HG03103 (cell line): ENCODE measurements around the gene ANKRD55.
A peak's percentile ranks its signal among the peaks of the same experiment; 100 is the strongest.
"Not testable (repeated sequence)": the region's sequence is repeated elsewhere in the genome, so short reads cannot be mapped to it uniquely, and the experiment has no call there.

Experiments used
- ATAC-seq: cut with Tn5 transposase; IDR thresholded peaks from one replicate; pipeline ENCODE4 v1.9.1; 2021; ENCODE audit warnings: low read depth; ENCODE audit not compliant: unreplicated experiment

Gene ANKRD55

DNA sequence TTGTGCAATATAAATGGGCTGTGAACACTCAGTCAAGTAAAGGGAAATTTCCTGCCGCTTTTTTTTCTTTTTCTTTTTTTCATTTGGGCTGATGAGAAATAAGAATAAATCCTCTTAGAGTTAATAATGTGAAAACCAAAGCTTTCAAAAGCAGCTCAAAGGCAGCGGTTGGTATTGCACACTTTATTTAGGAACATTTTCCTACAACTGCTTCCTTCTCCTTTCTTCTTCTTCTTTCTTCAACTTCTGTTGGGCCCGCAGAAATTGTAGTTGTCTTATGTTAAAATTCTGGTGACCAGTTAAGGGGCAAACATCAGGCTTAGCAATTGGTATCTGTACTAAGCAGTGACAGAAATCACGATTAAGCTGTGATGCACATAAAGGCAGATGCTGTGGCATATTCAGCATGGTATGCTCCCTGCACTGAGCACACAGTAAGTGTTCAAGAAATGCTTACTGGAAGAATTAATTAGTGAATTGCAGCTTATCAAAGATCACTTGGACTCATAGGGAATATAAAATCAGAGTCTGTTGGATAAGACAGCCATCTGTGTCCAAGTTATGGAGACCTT lies 85.4 kb downstream of the ANKRD55 start:
- no peak for ATAC-seq

DNA sequence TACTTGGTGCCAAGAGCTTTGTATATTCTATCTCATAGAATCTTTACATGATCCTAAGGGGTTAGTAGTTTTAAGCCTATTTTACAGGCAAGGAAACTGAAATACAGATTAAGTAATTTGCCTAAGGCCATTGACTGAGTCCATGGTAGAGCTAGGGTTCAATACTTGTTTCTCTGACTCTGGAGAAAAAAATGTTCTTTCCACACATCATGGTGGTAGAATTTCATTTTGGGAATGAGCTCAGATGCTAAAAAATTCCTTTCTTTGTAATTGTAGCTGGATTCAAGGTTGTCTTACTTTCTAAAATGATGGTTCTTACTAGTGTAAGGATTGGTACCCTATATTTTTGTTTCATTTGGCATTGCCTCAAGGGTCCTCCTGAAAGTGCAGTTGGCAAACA lies 86.0 kb downstream of the ANKRD55 start:
- no peak for ATAC-seq

DNA sequence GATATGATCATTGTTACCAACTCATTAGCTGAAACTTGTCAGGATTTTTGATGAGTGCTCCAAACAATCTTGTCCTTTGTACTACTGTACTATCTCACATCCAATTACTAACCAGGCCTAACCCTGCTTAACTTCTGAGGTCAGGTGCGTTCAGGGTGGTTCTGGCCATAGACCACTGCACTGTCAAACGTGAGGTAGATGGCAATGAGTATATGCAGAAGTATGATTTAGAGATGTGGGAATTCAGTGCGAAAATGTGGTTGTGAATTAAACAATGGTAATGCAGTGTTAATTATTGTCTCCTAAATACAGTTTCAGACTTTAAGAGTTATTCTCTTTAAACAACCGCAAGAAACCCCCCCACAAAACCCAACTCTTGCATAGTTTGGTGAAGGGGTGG lies 86.5 kb downstream of the ANKRD55 start:
- ATAC-seq = no peak

DNA sequence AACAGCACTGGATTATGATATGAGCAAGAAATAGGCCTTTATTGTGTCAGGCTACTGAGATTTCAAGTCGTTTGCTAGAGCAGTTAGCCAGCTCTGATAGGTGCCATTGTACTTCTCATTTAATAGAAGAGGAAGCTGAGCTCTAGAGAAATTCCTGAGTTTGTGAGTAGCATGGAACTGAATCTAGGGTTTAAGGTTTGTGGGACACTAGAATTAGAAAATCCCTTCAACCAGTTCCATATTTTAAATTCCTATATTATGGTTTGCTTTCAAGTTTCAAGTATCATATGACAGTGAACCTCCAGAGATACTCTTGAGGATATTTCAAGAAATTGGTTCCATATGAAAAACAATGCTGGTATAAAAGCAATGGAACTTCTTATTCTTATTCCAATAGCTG lies 87.6 kb downstream of the ANKRD55 start:
- ATAC-seq = no peak

DNA sequence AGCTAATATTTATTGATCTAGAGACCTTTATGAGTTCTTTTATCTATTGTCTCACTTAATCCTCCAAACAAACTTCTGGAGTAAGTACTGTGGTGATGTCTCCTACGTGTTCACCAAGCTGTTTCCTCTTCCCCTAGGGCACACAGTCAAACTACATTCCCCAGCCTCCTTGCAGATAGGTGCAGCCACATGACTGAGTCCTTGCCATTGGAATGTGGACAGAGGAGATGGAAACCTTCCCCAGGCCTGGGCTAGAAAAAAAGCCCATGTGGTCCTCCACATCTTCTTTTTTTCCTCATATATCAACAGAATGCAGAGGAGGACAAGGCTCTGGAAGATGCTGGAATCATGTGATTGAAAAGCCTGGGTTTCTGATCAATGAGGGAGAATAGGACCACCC lies 88.0 kb downstream of the ANKRD55 start:
- no peak for ATAC-seq

DNA sequence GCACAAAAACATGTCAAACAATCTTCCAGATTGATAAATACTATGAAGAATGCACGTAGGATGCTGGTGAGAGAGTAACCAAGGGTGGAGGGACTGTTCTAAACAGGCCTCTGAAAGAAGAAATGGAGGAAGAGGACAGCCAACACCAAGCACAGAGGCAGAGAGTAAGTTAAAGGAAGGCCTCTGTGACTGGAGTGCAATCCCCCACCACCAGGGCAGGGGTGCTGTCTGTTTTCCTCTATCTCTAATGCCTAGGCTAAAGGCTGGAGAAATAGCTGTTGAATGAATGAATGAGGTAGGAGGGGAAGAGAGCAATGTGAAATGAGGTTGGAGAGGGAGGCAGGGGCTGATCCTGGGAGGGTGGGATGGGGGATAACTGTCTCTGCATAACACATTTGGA lies 88.9 kb downstream of the ANKRD55 start:
- ATAC-seq = no peak

DNA sequence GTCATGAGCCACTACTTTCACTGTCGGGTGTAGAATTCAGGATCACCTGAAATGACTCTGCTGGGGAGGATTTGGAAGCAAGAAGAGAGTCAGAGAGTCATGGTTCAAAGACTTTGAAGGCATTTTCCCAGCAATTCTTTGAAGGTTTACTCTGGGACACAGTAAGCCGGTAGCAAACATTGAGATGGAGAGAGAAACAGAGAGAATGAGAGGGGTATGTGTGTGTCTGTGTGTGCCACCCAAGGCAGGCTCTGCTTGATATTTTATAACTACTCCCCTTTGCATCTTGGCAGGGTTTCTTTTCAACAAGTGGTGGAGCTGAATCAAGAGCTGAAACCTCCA lies 89.8 kb downstream of the ANKRD55 start:
- ATAC-seq = no peak

DNA sequence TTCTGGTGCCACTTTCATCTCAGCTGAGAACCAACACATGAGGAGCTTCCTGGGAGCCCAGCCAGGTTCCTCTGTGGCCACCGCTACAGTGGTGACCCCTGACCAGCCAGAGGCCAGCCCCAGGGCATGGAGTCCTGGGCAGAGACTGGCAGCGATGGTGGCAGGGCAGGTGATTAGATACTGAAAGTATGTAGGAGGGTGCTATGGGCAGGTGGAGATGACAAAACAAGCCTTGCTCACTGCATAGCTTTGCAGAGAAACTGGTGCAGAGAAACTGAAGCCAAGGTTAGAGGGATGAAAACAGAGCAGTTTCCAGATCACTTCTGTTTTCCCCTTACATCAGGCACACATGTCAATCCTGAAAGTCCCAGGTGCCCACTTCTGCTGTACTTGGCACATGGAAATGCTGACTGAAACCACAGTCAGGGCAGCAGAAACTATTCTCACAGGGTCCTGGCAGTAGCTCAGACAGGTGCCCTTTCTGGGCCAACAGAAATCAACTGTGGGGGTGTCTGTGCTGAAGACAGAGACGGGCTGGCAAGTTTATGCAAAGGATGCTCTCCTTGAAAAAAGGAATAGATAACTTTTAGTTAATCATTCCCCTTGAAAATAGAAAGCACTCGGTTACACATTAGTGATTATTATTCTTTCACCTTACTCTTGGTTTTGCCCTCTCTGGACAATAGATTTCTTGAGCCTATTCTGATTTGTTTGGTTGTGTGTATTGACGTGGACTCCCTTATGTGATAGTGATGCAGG lies 90.3 kb downstream of the ANKRD55 start:
- ATAC-seq = peak; percentile 66

DNA sequence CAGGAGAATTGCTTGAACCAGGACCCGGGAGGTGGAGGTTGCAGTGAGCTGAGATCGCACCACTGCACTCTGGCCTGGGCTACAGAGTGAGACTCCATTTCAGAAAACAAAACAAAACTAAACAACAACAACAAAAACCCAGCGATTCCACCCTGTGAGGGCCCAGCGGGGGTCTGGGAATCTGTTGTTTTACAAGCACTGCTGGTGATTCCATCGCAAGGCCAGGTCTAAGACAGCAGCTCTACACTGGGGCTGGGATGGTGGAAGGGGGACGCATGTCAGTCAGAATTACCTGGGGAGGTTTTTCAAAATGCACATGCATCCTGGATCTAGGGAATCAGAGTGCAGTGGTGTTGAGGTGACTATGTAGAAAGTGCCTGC lies 90.9 kb downstream of the ANKRD55 start:
- ATAC-seq = no peak

DNA sequence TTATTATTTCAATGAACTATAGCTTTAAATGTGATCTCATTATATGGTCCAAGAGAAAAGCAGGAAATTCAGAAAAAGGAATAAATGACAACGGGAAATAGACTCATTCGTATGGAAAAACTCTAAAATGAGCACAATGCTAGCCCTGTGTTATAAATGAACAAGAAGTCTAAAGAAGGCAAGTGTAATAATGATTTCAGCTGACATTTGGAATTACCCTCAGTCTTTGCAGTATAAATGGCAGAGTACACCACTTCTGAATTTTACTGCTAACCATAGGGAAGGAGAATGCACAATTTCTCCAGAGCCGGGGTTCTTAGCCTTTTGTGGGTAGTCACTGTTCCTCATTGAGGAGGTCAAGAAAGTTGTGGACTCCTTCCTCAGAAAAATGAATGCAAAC lies 93.1 kb downstream of the ANKRD55 start:
- no peak for ATAC-seq

DNA sequence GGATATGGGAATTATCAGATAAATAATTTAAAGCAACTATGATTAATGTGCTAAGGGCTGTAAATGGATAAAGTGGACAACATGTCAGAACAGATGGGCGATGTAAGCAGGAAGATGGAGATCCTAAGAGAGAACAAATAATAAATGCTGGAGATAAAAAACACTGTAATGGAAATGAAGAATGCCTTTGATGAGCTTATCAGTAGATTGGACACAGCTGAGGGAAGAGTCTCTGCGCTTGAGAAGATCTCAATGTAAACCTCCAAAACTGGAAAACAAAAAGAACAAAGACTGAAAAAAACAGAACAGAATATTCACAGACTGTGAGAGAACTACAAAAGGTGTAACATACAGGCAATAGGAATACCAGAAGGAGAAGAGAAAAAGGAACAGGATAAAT lies 102.5 kb downstream of the ANKRD55 start:
- ATAC-seq = no peak

DNA sequence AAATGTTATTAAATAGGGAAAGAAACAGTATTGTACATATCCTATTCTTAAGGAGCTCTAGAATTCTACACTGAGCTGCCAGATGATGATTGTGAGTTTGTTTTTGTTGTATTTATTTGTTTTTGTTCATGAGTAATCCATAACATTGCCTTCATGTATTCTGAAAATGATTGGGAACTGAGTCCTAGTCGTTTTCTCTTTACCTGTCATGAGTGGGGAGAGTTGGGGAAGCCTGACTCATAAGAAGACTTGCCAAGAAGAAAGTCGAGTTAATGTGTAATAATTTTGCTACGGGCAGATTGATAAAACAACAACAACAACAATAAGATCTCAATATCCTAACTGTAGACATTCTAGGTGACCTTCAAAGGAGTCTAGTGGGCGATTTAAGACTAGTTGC lies 103.8 kb downstream of the ANKRD55 start:
- no peak for ATAC-seq

DNA sequence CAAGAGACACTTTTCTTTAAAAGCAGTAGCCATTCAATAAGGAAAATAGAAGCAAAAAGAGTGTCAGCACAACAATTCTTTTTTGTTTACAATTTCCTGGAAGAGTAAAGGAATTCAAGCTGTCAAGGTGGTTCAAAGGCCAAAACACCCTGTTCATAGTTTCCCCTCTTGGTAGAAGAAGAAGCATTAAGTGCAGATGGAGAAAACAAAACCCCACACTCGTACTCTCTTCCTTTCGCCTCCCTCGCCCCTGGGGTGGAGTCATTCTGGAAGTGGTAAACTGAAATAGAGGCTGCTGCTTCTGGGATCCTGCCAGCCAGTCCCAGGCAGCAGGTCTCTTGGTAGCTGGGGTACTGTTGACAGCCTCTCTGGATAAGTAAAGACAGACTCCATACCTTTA lies 105.0 kb downstream of the ANKRD55 start:
- no peak for ATAC-seq

DNA sequence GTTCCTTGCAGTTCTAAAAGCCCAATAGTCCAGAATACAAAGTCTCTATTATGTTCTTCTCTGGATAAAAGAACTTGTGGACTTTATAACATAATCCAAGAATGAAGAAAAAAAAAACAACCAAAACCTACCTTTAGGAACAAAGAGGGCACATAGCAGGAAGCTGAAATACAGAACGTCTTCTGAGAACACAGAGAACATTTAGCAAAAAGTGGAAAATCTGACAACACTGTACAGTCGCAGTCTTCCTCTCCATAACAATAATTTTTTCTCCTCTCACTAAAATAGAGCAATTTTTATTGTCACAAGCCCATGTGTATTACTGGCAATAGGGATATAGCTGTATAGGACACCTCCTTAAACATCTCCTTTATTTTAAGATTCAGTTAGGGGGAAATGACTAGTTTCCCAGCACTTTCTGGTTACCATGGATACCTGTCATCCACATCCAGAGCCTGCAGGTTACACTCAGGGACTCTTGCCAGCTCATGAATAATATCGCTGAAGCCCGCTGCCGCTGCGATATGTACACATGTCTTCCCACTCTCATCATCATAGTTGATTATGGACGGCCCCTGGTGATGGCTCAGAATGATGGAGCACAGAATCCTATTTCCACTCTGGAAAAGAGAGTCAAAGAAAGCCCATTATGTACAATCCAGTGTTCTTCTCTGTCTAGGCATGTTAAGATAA lies 106.5 kb downstream of the ANKRD55 start:
- no peak for ATAC-seq

DNA sequence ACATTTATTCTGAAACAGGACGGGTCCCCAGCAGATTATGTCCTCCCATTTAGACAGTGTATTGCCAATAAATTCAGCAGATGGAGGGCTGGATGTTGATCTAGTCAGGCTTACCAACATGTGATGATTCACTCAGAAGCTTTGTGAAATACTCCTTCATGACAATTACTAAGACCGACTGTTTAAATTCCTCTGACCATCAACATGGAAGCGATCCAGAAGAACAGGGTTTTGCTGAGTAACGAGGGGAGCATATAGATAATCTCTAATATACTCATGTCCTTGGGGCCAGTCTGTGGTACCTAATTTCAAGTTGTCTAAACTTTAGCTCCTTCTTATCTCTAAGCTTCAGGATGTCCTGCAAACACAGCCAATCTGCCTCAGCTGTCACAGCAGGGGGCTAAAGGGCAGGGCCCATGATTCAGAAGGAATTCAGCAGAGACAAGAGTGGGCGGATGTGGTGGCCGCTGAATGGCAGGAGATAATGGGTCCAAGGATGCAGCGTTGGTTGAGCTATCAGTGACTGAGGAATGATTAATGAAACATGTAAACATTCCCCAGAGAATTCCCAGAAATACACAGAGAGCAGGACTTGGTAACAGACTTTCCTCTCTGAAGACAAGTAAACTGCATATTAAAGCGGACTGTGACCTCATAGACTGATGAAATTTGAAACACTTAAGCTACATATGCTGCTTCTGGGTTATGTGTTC lies 109.4 kb downstream of the ANKRD55 start:
- no peak for ATAC-seq

DNA sequence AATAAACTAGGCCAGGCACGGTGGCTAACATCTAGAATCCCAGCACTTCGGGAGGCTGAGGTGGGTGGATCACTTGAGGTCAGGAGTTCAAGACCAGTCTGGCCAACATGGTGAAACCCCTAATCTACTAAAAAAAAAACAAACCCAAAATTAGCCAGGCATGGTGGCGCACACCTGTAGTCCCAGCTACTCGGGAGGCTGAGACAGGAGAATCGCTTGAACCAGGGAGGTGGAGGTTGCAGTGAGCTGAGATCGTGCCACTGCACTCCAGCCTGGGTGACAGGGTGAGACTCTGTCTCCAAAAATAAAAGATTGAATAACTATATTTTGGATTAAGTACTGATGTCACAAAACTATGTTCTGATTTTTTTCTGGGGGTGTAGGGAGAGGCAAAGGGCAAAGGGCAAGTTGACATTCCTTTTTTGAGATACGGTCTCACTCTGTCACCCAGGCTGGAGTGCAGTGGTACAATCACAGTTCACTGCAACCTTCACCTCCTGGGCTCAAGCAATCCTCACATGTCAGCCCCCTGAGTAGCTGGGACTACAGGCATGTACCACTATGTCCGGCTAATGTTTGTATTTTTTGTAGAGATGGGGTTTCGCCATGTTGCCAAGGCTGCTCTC lies 110.7 kb downstream of the ANKRD55 start:
- ATAC-seq = not testable (repeated sequence)

DNA sequence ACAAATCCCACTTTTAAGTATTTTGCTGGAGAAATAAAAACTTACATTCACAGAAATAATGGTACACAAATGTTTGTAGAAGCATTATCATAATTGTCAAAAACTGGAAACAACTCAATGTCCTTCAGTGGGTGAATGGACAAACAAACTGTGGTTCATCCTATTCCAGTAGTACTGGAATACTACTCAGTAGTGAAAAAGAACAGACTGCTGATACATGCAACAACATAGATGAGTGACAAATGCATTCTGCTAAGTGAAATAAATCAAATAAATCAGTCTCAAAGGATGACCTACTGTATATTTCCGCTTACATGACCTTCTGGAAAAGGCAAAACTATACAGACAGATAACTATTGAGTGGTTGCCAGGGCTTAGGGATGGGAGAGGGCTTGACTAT lies 114.1 kb downstream of the ANKRD55 start:
- ATAC-seq = no peak

DNA sequence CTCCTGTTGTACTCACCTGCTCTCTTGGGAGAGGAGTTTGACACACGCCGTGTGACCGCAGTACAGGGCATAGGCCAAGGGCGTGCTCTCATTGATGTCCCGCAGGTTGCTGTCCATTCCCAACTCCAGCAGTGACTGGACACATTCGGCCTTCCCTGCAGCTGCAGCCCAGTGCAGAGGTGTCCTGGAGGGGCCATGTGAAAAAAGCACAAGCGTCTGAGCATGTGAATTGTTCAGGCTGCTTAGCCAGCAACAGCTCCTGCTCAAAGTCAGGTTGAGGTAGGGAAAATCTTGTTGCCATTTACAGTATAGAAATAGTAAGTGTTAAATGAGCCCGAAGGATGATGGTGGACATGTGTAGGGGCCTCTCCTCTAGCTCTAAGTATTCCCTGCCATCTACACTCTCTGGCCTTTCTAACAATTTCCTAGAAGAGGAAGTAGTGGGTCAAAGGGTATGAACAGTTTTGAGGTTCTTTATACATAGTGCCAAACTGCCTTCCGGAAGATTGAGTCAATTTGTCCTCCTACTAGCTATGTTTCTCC lies 116.5 kb downstream of the ANKRD55 start:
- ATAC-seq = no peak

DNA sequence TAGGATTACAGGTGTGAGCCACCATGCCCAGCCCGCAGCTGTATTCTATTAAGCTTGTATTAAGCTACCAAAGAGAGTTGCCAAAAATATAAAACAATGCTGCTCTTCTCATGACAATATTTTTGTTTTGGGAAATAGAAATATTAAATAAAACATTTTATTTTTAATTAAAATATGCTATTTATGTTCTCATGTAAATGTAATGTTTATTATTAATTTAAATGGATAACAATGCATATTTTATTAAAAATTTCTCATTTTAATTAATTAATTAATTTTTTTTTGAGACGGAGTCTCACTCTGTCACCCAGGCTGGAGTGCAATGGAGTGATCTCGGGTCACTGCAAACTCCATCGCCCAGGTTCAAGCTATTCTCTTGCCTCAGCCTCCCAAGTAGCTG lies 117.5 kb downstream of the ANKRD55 start:
- ATAC-seq = no peak

DNA sequence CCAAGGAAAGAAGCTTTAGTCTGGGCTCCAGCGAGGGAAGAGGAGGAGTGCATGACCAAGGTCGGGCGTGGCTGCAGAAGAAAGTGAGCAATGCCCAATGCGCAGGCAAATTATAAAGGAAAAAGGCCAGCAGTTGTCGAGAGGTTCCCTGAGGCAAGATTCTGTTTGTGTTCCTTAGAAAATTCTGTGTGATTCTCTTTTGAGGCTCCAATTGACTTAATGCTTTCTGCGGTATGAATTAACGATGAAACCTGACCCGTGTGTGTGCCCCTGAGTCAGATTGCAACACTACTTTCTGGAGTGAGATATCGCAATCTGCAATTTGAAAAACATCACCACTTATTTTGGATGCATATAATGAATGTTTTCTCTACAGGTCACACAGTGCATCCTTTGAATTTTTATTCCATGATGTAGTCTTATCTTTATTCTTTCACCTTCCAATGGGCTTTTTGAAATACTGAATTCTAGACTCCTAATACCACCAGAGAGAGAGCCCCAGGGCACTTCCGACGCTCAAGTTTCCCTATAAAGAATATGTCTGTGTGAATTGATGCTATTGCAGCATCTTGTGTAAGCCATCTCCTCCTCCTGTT lies 120.5 kb downstream of the ANKRD55 start:
- no peak for ATAC-seq
